ENCODE results near the gene CIAO3. TPM values are rescaled to one million over a fixed set of nuclear protein-coding genes. Genes with fewer than 3 reads are reported as not detected.

CIAO3 gene
- total RNA-seq, 1 experiment from 2014 or later, result 44.5 TPM

GRCh38 chr16:720990-721764, 19.6 kb downstream of the CIAO3 start, which contains the start of gene ANTKMT:
TSS of gene ANTKMT (plus strand) at chr16:721146. CDS start at chr16:721275, 129 bp downstream.
- DNase-seq, result peak; percentile 89 to 95
- no peaks in the 10 kb centered on the region for H3K36me3 ChIP-seq (ENCODE audit: control insufficient read depth, insufficient read depth, low read length)
- CTCF ChIA-PET, result interaction anchor here (0.6 to 1.7 kb wide), 2 partner anchors 9 to 67 kb away, joined by 4 to 13 read pairs; partner anchors contain the start of genes CHTF18 and RPUSD1
- BruUV-seq (replicated peaks), result no TSS peak
- H3K36me3 Mint-ChIP-seq (ENCODE audit: insufficient read depth, unreplicated experiment), result peaks cover 3% of the 10 kb centered on the region
- TF ChIP-seq CTCF (IDR thresholded peaks at IDR 0.05; ENCODE audit: insufficient read depth in 1 of 2, low read depth in 1 of 2, low read length in 1 of 2, severe bottlenecking in 1 of 2, unreplicated experiment in 1 of 2), result no peak
- H3K27me3 ChIP-seq (replicated peaks; ENCODE audit: control insufficient read depth, insufficient read depth, low read length), result no peaks in the 10 kb centered on the region
- no peaks in the 10 kb centered on the region for H3K9me3 Mint-ChIP-seq (ENCODE audit: unreplicated experiment)
- intact Hi-C loops (cut with micrococcal nuclease; ENCODE audit: unreplicated experiment), result no loop called here
- POLR2A ChIA-PET, result interaction anchor here (0.6 to 2.4 kb wide), 11 partner anchors 9 to 67 kb away, joined by 3 to 12 read pairs (median 4); partner anchors contain the start of genes CHTF18, CIAO3, FBXL16 and RHBDL1
- H3K4me3 ChIP-seq (ENCODE audit: low read depth, low read length), result peak within 1 kb of the TSS; percentile 86
- peaks cover 24% of the 10 kb centered on the region for H3K4me1 ChIP-seq
- no peaks in the 10 kb centered on the region for H3K4me1 Mint-ChIP-seq (ENCODE audit: low read depth, unreplicated experiment)
- H3K4me3 Mint-ChIP-seq (ENCODE audit: unreplicated experiment), result peak within 1 kb of the TSS; percentile 73
- peak within 1 kb of the TSS; percentile 39 for H3K27ac Mint-ChIP-seq (ENCODE audit: unreplicated experiment)
- H3K27me3 Mint-ChIP-seq (ENCODE audit: insufficient read depth, unreplicated experiment), result no peaks in the 10 kb centered on the region
- H3K9me3 ChIP-seq, result no peaks in the 10 kb centered on the region

- no TSS peak for BruUV-seq (replicated peaks)
- DNase-seq, result peak in 1 of 2 experiments; percentile 64
- intact Hi-C loops (cut with micrococcal nuclease; ENCODE audit: unreplicated experiment), result no loop called here
Measured at GRCh38 chr16:720447-720989, 20.3 kb downstream of the CIAO3 start.

More at GRCh38 chr16:720447-720989, 20.3 kb downstream of the CIAO3 start:
- peak overlapping the region; percentile 73 for H3K4me3 Mint-ChIP-seq (ENCODE audit: unreplicated experiment)
- peaks cover 29% of the 10 kb centered on the region for H3K4me1 ChIP-seq
- peak overlapping the region; percentile 39 for H3K27ac Mint-ChIP-seq (ENCODE audit: unreplicated experiment)
- no peaks in the 10 kb centered on the region for H3K27me3 Mint-ChIP-seq (ENCODE audit: insufficient read depth, unreplicated experiment)
- ChIA-PET POLR2A (interaction anchor here (0.9 to 2.4 kb wide), 4 partner anchors 8 to 68 kb away, joined by 3 to 12 read pairs (median 5); partner anchors contain the start of genes CHTF18 and RPUSD1), CTCF (interaction anchor here (0.6 to 1.7 kb wide), 5 partner anchors 8 to 335 kb away, joined by 3 to 13 read pairs (median 3); no protein-coding TSS in a partner anchor)
- peaks cover 10% of the 10 kb centered on the region for H3K36me3 Mint-ChIP-seq (ENCODE audit: insufficient read depth, unreplicated experiment)
- peak overlapping the region; percentile 86 for H3K4me3 ChIP-seq (ENCODE audit: low read depth, low read length)
- no peaks in the 10 kb centered on the region for H3K4me1 Mint-ChIP-seq (ENCODE audit: low read depth, unreplicated experiment)
- H3K36me3 ChIP-seq (ENCODE audit: control insufficient read depth, insufficient read depth, low read length), result no peaks in the 10 kb centered on the region
- no peaks in the 10 kb centered on the region for H3K9me3 ChIP-seq
- no peak for TF ChIP-seq CTCF (IDR thresholded peaks at IDR 0.05; ENCODE audit: insufficient read depth in 1 of 2, low read depth in 1 of 2, low read length in 1 of 2, severe bottlenecking in 1 of 2, unreplicated experiment in 1 of 2)
- no peaks in the 10 kb centered on the region for H3K27me3 ChIP-seq (replicated peaks; ENCODE audit: control insufficient read depth, insufficient read depth, low read length)
- no peaks in the 10 kb centered on the region for H3K9me3 Mint-ChIP-seq (ENCODE audit: unreplicated experiment)
